HFF-Myc (cell line): ENCODE measurements around the gene PSEN2.

ENCODE experiments used
- DNase-seq: peaks from one replicate; pipeline ENCODE4 v3.0.0-alpha.2; 2011; ENCODE audit warnings: low read depth; ENCODE audit errors: extremely low read depth
- H3K4me3 ChIP-seq: replicated peaks from 2 replicates; pipeline ENCODE4 v1.5.1; 2011; ENCODE audit warnings: low read depth, mild to moderate bottlenecking, control low read depth, low read length
- TF ChIP-seq, protein P1 (sequence below): IDR thresholded peaks from 2 replicates; pipeline ENCODE4 v1.5.1; 2012; ENCODE audit warnings: mild to moderate bottlenecking, low read depth, low read length, control low read depth; ENCODE audit errors: missing control alignments

The PSEN2 gene

DNA sequence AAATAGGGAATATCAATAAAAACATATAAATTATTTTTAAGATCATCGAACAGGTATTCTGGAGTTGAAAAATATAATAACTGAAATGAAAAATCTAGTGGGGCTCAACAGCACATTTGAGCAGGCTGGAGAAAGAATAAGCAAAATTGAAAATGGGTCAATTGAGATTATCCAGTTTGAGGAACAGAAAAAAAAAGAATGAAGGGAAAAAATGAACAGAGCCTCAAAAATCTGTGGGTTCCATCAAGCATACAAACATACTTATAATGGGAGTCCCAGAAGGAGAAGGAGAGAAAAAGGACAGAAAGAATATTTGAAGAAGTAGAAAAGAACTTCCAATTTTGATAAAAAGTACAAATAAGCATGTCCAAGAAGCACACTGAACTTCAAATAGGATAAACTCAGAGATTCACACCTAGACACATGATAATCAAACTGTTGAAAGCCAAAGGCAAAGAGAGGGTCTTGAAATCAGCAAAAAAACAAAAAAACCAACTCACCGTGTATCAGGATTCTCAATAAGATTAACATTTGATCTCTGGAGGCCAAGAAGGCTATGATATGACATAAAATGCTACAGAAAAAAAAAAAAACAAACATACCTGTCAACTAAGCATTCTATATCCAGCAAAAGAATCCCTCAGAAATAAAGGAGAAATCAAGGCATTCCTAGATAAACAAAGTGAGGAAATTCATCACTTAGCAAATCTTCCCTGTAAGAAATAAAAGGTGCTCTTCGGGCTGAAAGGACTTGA lies 64.2 kb downstream of the PSEN2 start:
- no peak for DNase-seq
- TF ChIP-seq, protein P1, sequence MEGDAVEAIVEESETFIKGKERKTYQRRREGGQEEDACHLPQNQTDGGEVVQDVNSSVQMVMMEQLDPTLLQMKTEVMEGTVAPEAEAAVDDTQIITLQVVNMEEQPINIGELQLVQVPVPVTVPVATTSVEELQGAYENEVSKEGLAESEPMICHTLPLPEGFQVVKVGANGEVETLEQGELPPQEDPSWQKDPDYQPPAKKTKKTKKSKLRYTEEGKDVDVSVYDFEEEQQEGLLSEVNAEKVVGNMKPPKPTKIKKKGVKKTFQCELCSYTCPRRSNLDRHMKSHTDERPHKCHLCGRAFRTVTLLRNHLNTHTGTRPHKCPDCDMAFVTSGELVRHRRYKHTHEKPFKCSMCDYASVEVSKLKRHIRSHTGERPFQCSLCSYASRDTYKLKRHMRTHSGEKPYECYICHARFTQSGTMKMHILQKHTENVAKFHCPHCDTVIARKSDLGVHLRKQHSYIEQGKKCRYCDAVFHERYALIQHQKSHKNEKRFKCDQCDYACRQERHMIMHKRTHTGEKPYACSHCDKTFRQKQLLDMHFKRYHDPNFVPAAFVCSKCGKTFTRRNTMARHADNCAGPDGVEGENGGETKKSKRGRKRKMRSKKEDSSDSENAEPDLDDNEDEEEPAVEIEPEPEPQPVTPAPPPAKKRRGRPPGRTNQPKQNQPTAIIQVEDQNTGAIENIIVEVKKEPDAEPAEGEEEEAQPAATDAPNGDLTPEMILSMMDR = no peak
- H3K4me3 ChIP-seq = no peak overlapping the region

DNA sequence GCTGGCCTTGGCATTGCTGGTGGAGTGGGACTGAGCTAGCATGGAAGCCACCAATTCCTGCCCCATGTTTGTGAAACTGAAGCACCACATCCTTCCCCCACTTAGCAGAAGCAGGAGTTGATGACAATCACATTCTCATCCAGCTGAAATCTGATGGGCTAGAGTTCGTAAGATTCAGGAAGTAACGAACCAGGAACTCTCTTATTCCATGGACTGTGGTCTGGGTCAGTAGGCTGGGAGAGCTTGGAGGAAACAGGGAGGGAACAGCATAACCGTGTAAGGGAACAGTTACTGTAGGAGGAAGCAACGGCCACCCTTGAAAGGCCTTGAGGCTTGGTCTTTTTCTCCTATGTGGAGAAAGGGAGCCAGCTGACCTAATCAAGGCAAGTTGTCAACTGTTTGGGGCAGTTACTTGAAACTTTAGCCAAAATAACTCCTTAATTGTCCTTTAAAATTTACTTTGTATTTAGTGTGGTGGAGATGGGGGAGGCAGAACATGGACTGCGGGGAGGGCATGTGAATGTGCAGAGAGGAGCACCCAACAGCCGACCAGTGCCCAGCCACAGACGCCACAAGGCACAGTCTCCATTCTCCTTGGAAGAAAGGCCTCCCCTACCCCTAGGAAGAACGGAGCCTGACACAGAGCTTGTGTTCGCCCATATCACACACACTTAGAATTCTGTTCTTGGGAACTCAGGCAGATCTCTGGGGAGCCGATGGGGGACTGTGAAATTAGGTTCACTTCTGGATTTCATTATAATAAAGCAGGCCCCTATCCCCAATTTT lies 67.7 kb downstream of the PSEN2 start:
- no peak overlapping the region for H3K4me3 ChIP-seq
- no peak for DNase-seq
- TF ChIP-seq, protein P1 = no peak

DNA sequence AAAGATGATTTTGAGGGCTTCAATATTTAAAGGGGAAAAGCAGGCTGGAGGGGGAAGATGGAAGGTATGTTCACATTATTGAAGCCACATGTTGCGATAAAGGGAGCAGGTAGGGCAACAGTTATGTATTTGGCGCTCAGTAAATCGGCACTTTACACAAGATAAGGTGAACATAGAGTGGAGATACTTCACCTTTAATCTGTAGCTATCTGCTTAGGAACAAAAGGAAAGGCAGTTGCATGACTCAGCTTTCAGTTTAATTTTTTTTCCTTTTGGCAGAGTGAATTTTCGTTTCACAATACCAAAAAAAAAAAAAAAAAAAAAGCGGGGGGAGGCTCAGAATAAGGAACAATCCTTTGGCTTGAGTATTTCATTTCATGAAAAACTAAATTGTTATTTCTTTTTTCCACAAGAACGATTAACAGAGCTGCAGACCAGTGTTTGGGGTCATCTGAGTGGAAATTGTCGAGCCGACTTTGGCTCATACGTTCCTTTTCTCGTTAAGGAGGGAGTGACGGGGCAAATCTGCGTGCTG lies 68.6 kb downstream of the PSEN2 start:
- H3K4me3 ChIP-seq = peak overlapping the region; percentile 93
- no peak for DNase-seq
- TF ChIP-seq, protein P1 = no peak

DNA sequence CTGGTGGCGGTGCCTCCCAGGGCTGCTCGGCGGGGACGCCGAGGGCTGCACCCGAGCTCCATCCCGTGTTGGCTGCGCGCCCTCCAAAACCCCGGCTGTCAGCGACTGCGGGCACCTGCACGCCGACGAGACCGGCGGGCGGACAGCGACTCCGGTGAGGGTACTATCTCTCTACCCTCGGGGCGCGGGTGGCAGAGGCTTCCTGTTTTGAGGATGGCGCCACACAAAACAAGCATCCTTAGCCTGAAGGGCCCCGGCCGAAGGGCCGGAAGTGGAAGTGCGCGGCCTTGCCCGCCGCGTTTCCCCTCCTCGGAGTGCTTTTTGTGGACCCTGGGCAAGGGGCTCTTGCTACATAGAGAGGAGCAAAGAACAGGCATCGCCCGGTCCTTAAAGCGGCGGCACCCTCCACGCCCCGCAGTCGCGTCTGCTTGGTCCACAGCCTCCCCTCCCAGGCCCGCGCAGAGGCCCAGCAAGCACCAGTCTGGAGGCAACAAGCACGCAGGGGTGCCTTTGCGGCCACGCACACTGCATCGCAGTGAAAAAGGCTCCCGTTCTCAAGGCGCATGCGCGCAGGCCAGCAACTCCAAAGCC lies 69.1 kb downstream of the PSEN2 start:
- TF ChIP-seq, protein P1 = no peak
- DNase-seq = no peak
- H3K4me3 ChIP-seq = peak overlapping the region; percentile 93

DNA sequence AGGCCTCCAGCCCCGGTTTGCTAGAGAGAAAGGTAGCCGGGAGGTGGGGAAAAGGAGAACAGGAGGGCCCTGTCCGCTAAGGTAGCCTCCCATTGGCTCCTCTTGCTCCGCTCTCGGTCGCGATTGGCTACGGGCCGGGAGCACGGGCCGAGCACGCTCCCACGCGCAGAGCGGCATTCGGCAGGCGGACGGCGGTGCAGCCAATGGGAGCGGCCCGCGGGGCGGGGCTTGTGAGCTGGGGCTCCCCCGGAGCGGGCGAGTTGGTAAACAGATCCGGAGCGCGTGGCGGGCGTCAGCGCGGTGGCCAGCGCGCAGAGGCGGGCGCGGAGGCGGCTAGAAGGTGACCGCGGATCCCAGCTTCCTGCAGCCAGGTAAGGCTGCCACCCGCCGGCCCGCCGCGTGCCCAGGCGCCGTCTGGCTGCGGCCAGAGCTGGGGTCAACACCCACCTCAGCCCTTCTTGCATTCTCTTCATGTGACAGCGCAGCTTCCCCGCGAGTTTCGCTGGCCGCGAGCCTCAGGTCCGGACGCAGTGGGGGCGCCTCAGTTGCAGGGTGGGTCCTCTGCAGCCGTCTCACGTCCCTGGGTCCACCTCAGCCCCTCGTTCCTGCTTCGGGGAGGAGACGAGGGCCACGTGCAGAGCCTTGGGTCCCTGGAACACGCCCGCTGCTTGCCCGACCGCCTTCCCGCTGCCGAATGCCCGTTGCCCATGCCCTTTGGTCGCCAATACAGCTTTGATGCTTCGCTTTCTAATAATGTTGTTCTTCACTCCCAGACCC lies 69.8 kb downstream of the PSEN2 start, which contains the start of gene COQ8A:
Gene COQ8A, plus strand, starts transcription at position 266 of the 777 bp plus-strand sequence. CDS start 21,092 bp downstream, outside the sequence.
- DNase-seq = peak; percentile 97
- TF ChIP-seq, protein P1 = no peak
- peak within 1 kb of the TSS; percentile 93 for H3K4me3 ChIP-seq

DNA sequence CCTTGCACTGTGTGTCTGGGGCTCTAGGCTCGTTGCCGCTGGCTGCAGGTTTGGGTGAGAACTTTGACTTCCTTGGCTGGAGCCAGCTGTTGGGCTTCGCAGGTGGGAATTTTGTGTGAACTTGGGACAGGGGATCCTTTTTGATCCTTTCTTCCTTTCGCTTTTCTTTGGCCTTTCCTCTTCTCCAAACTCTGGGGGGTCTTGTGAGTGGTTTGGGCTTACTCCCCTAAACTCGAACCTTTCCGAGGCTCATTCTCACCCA lies 70.3 kb downstream of the PSEN2 start:
- TF ChIP-seq, protein P1 = no peak
- H3K4me3 ChIP-seq = peak overlapping the region; percentile 93
- DNase-seq = no peak
